ENCODE results near the gene GMDS.

- TF ChIP-seq CTCF (IDR thresholded peaks at IDR 0.05): no peak
- no peak for TF ChIP-seq POLR2A (IDR thresholded peaks at IDR 0.05)
Observed at GRCh38 chr6:2259574-2259973, 14.2 kb upstream of the GMDS start.
